ENCODE measurements around the gene BNIP5.

The BNIP5 gene, protein sequence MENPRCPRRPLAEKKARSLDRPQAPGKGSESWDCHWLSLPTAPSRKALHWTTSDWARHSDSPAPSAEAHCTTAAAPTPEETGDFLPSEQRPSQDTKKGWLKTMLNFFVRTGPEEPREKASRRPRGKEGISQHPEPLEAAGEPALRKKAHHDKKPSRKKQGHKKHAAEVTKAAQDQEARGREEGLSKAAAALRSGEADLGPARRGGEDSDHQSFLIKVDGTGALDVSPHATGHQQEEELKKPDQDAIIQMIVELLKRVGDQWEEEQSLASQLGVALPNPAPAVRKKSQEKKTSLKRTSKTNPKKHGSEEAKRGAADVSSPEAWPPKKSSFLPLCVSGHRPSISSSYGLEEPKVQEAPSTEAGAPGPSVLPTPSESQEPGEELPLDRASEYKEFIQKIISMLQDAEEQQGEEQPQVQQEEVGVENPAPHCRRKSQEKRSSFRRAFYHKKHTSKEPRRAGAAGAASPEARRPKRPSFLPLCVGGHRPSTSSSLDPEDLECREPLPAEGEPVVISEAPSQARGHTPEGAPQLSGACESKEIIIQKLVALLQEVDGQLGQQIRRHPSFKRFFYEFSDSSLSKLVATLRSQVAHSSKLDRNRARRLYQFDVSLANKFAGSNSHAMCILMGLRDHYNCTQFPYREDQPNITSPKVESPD

DNA sequence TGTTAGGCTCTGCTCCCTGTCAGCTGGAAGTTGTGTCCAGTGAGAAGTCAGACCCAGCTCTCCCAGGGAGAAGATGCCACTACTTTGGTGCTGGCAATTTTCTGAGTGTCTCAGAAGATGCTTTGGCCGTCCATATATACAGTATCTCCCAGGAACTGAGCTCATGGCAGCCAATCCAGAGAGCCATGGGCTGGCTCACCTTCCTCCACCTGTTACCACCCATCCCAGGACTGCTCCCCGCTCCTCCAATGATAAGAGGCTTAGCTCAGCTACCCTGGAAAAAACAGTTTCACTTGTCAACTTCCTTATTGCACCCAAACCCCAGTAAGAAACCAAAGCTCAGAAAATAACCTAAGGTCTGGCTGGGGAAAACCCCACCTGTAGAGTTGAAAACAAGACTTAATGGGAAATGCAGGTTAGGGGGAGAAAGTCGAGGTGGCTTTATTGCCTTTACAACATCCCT, at the start of gene BNIP5:
Gene BNIP5 (minus strand): TSS at position 110 of the 463 bp plus-strand sequence. CDS start 6,198 bp downstream, outside the sequence.
- no peak for DNase-seq (ENCODE audit: low read depth)

DNA sequence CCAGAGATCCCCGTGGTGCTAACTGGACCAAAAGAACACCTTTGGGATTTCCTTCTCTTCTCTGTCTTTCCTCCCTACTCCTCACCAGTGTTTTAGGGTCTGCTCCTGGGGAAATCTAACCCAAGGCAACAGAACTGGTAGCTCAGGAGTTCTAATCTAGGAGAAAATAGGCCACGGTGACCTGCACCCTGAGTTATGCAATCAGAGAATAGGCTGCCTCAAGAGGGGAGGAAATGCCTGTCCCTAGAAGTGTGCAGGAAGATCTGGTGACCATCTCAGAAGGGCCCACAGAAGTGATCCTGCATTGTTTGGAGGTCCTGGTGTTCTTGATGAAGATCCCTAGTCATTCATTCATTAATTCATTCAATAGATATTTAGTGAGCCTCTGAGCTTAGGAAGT, 47.4 kb upstream of the BNIP5 start:
- DNase-seq (ENCODE audit: low read depth), result no peak

DNA sequence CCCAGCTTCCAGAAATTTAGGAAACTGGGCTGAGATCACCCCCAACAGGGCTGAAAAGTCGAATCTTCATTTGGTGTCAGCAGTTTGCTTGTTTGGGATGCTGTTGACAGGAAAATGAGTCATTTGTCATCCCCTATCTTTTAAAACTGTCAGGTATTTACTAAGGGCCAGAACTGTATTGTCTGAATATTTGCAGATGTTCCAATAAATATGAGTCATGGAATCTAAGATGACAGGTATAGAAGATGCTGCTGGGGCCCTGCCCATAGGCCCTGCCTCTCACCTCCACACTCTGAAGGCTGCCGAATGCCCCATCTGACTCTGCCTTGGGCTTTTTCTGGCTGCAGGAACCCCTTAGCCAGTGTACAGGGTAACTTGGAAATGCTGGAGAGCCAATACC, 46.9 kb upstream of the BNIP5 start:
- no peak for DNase-seq (ENCODE audit: low read depth)

DNA sequence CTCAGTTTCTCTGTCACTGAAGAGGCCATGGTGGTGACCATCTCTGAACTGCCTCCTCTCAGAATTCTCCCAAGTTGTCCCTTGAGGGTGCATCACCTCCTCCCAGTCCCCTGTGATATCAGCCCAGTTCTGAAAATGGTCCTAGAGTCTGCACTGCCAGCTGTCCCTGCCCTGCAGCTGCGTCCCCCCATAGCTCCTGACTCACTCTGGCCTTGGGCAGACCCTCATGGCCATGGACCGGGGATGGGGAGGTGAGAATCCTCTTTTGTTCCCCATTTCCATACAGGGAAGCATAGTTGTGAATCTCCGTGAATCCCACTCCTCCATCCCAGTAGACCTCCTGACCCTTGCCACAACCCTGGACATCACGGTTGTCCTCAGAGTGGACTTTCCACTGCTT, 46.3 kb upstream of the BNIP5 start:
- DNase-seq (ENCODE audit: low read depth), result no peak

DNA sequence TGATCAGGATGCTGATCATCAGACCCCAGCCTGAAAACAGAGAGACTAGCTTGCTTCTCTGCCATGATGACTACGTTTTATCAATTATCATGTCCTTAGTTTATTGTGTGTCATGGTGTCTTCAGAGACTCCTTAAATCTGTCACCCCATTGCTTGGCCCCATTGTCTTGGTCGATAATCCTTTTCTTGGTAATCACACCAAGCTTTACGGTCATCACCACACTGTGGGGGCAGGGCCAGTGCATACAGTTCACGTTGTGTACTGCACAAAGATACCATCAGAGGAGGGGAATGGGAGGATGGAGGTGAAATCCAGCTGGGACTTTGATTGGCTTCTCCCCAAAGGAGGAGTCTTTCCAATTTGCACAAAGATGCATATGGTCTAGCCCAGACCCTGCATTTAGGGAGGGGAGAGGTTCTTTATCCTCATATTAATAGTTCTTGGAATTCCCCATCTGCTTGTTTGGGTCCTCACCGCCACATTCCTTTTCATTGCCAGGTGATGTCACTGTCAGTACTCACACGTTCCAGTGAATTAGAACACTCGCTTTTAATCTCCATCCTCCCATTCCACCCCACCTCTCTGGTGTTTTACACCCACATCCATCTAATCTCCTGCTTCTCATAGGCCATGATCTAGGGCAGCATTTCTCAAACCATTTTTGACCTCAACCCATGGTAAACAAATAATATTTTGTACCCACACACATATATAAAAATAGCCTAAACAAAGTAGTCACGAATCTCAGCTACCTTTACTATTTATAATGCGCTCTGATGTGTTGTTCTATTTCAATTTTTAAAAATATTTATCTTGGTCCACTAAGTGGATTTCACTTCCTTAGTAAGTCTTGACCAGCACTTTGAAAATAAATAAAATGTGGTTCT, 45.1 kb upstream of the BNIP5 start:
- DNase-seq (ENCODE audit: low read depth), result no peak

DNA sequence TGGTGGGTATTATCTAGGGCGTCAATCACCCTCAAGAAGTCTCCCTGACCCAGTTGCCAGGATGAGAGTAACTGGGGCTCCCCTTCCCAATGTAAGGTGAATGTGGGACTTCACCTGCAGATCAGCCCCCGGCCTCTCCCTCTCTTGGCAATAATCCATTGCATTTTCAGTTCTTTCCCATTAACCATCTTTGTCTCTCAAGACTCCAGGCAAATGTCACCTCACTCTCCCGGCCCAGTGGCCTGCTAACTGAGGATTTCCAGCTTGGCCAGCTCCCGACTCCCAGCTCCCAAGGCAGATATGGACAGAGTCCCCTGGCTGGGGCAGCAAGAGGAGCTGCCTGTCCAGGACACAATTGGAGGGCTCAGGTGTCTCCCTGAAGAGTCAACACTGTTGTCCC, 43.5 kb upstream of the BNIP5 start:
- no peak for DNase-seq (ENCODE audit: low read depth)

DNA sequence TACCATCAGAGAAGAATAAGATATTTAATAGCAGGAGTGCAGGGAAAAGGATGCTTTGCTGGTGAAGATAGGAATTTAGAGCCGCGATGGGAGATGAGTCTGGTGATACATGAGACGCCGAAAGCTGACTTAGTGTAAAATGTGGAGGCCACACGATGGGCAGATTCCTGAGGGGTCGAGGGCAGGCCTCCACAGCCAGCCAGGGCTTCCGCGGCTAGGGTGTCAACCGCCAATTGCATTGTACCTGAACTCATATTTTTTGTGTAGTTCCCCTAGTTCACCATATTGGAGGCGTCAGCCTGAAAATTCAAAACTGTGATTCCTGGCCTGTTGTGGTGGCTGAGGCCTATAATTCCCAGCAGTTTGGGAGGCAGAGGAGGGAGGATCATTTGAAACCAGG, 42.2 kb upstream of the BNIP5 start:
- DNase-seq (ENCODE audit: low read depth), result no peak

DNA sequence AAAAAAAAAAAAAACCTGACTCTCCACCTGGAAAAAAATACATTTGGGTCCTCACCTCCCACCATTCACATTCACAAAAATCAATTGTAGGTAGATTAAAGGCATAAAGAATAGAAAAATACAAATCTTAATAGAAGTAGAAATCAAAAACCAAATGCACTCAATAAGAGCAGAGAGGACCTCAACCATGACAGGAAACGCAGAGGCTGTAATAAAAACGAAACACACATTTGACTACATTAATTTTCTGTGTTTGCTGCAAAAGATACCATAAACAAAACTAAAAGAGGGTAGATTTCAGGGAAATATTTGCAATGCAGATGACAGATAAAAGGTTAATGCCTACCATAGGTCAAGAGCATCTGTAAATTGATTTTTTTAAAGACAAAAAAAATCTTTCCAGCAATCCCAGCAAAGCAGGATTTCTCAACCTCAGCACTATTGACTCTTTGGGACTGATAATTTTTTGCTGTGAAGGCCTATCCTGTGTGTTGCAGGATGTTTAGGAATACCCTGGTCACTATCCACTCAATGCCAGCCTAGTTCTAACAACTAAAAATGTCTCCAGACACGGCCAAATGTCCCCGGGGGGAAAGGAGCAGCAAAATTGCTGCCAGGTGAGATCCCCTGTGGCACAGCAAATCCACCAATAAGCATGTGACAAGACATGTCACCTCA, 41.7 kb upstream of the BNIP5 start:
- no peak for DNase-seq (ENCODE audit: low read depth)

DNA sequence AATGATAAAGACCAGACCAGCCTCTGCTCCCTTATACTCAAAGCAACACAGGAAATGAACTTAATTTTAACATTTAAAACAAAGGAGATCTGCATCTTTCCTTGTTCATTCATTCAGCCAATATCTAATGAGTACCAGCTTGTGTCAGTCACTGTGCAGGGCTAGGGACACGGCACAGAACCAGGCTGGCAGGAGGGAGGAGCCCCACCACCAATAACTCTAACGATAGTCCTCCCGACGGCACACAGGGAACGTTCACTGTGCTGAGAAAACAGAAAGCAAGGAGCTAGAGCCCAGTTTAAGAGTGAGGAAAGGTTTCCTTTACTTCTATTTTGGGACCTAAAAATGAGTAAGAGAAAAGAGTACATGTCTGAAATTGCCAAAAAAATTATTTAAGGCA, 40.9 kb upstream of the BNIP5 start:
- no peak for DNase-seq (ENCODE audit: low read depth)

DNA sequence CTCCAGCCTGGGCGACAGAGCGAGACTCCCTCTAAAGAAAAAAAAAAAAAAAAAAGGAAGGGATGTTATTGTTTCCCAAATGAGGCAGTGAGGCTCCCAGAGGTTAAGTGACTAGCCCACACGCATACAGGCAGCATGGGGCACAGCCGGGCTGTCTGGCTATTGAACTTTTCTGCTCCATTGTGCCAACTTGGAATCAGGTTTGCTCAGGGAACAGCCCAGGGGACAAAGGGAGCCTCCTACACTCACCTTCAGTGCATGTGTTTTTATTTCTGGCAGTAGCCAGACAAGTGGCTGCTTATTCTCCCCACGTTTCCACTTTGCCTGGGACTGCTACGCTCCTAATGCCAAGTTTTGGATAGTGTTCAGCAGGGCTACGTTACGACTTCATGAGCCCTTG, 40.1 kb upstream of the BNIP5 start:
- DNase-seq (ENCODE audit: low read depth), result no peak

DNA sequence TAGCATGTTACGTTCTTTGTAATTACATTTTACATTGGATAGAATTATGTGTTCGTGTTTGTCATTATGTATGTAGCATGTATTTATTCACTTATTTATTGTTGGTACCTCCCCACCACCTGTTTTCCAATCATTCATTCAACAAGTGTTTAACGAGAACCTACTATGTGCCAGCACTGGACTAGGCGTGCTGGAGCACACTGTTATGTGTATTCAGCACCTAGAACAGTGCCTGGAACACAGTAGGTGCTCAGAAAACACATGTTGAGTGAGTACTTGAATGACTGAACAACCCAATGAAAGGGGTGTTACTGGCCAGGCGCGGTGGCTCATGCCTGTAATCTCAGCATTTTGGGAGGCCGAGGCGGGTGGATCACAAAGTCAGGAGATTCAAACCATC, 39.5 kb upstream of the BNIP5 start:
- DNase-seq (ENCODE audit: low read depth), result no peak

DNA sequence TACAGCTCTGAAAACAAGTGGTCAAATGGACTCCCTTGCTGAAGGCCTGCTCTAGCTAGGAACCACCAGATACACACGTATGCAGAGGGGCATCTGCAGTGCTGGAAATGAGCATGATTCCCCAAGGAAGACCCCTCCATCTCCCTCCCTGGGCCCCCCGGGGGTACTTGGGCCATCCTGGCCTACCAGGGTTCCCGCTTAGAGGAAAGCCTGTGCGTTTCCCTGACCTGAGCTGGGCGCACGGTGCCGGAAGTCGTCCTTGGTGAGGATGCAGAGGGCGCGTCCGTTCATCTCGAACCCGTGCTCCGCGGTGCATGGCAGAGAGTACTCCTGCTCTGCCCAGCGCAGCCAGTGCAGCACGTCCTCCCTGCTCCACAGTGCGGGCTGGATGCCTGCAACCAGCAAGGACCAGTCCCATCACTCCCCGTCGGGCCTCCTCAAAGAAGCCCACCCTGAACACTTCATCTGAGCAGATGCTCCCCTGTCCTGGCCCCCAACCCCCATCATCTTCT, 39.0 kb upstream of the BNIP5 start:
- DNase-seq (ENCODE audit: low read depth), result no peak

DNA sequence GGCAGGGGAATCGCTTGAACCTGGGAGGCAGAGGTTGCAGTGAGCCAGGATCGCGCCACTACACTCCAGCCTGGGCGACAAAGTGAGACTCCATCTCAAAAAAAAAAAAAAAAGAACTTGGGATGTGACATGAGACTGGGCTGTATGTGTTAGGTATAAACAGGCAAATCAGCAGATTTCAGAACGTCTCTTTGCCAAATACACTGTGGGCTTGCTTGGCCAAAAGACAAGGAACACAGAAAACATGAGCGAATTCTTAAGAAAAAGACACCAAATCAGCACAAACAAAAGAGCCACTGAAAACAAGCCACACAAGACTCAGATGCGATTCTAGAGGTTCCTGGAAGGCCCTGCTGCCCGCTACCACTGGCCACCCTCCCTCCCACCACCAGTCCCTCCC, 38.3 kb upstream of the BNIP5 start:
- DNase-seq (ENCODE audit: low read depth), result no peak

DNA sequence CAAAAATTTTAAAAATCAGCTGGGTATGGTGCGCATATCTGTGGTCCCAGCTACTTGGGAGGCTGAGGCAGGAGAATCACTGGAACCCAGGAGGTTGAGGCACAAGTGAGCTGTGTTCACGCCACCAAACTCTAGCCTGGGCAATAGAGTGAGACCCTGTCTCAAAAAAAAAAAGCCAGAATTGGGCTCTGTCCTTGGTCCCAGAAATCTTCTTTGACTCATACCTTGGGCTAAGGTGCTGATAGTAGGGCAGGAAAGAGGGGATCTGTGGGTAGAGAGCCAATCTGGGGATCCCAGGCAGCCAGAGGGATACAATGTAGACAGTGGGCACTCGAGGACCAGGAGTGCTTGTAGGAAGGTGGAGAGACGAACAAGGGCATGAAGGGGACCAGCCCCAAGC, 37.5 kb upstream of the BNIP5 start:
- DNase-seq (ENCODE audit: low read depth), result no peak

DNA sequence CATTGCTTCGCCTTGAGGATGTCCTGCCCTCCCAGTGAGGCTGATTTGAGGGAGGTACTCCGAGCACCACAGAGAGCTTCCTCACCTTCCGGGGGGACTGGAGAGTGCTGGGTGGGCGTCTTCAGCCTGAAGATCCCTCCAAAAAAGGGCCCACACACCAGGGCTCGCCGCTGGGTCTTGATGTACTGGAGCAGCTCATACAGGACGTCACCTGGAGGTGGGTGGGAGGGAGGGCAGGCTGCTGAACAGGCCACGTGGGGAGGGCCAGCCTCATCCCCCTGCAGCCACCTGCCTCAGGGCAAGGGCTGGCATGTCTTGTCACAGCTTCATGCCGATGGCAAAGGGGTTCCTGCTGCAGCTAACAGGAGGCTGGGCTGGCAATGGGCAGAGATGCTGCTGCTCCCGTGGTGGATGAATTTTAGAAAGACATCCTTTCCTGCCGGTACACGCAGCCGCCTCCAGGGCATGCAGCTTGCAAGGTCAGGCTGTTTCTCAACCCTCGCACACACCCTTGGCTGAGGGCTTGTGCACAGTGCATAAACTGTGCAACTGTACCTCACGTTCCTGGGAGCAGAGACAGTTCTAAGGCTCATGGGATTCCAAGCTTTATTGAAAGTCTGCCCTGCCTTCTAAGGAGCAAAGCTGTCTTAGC, 36.8 kb upstream of the BNIP5 start:
- DNase-seq (ENCODE audit: low read depth), result no peak

DNA sequence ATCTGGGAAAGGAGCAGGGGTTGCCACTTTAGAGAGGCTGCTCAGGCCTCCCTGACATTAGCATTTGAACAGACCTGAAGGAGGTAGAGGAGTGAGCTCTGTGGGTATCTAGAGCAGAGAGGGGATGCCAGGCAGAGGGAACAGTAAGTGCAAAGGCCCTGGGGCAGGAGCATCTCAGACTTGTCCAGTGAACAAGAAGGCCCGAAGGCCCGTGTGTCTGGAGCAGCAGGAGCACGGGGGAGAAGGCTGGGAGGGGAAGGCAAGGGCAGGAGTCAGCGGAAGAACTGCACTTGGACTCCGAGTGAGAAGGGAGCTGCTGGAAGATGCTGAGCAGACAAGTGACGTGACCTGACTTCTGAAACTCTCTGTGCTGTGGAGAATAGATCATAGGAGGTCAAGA, 35.4 kb upstream of the BNIP5 start:
- DNase-seq (ENCODE audit: low read depth), result no peak

DNA sequence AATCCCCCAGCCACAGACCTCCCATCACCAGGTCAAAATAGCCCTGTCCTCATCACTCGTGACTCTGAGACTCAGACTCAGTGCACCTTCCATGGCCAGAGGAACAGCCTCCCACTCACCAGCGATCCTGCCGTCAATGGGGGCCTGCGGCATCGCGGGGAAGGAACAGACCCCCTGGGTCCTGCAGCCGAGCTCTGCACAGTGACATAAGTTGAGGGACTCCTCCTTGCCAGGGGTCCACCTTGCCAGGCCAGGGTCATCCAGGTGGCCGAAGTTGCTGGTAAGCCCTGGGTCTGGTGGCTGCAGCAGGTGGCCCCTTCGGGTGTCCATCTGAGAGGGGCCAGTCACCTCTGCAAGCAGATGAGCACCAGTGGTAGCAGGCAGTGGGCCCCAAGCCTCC, 34.5 kb upstream of the BNIP5 start:
- DNase-seq (ENCODE audit: low read depth), result no peak

DNA sequence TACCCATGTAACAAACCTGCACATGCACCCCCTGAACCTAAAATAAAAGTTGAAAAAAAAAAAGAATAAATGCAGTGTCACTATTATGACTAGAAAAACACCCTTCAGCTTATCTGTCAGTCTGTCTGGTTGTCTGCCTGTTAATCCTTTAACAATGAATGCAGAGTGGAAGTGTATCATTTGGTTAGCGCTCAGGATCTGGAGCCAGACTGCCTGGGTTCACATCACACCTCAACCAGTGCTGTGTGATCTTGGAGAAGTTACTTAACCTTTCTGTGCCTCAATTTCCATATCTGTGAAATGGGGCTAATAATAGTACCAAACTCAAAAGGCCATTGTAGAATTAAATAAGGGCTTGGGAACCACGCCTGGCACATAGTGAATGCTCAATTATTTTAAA, 34.0 kb upstream of the BNIP5 start:
- DNase-seq (ENCODE audit: low read depth), result no peak

DNA sequence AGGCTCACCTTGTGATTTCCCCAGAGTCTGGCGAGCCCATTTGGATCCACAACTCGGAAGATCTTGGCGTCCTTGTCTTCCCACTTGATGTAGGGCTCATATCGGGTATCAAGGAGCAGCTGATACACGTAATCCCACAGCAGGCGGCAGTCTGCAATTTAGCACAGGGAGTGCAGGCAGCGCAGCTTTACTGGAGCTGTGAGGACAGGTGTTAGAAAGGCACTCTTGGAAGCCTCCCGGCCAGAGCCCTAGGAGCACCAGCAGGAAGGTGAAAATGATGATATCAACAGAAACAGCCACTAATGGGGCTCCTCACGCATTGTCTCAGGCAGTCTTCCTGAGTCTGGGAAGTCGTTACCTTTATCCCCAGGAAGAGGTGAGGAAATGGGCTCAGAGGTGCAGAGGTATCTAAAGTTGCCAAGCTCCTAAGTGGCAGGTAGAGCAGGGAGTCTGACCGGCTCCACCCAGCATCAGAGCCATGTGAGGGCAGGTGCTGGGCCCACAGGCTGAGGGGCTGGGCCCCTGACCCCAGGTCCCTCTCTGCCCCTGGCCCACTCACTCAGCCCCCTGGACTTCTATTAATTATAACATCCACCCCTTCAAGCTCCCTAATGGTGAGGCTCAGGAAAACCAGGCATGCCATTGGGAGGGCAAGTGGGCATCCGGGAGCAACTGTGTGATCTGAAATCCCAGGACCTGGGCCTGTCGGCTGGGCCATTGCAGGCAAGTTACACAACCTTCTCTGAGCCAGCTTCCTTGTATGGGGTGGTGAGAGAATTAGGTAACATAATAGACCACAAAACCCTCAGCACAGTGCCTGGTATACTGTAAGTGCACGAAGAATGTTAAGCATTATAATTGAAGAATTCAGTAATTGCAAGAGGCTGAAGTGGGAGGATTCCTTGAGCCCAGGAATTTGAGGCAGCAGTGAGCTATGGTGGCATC, 32.5 kb upstream of the BNIP5 start:
- DNase-seq (ENCODE audit: low read depth), result no peak

DNA sequence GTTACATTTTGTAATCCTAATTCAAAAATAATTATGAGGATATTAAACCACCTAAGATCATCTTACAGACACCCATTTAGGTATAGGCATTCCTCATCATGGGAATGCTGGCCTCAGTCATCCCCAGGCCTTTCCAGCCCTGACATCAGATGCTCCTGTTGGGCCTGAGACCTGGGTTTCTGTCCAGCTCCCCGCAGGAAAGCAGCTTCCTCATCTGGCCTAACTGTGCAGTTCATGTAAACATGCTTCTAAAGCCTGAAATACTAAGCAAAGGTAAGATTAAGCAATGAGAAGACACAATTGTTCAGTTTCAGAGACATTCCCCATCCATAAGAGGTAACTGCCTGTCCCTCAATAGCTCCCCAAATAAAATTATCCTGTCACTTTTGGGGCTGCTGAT, 31.7 kb upstream of the BNIP5 start:
- DNase-seq (ENCODE audit: low read depth), result no peak
